Kidney (tissue), 14 donors: Measurements from ENCODE around the gene MN1. TPM values are rescaled to one million over a fixed set of nuclear protein-coding genes. Genes with fewer than 3 reads are reported as not detected.
A peak's percentile ranks its signal among the peaks of the same experiment; 100 is the strongest.

ENCODE experiments used
- DNase-seq, 5 donors: peaks; one replicate each; pipeline ENCODE4 v3.0.0-alpha.2; 2013 to 2020
- FAIRE-seq: peaks from 2 replicates; lab custom pipeline; 2012; peaks lifted over from hg19 to GRCh38; lab: Jason Lieb, UNC
- H3K27ac ChIP-seq, 2 donors: one replicate each; pipeline ENCODE4 v1.7.0; 2013; ENCODE audit warnings: low read depth in 2 of 2, low read length in 2 of 2, inconsistent platforms in 1 of 2
- H3K27me3 ChIP-seq: one replicate; pipeline ENCODE4 v1.7.1; 2013; ENCODE audit warnings: low read length, inconsistent platforms; ENCODE audit not compliant: control insufficient read depth, insufficient read depth
- H3K36me3 ChIP-seq, 3 donors: one replicate each; pipeline versions ENCODE4 v1.7.0 to v1.7.1; 2013; ENCODE audit warnings: low read length in 3 of 3, control low read depth in 1 of 3, inconsistent platforms in 1 of 3; ENCODE audit not compliant: insufficient read depth in 3 of 3, control insufficient read depth in 2 of 3
- H3K4me1 ChIP-seq, 3 donors: one replicate each; pipeline versions ENCODE4 v1.7.0 to v1.7.1; 2013; ENCODE audit warnings: low read length in 3 of 3, inconsistent platforms in 1 of 3, low read depth in 1 of 3; ENCODE audit not compliant: control insufficient read depth in 2 of 3, insufficient read depth in 2 of 3
- H3K4me3 ChIP-seq, 3 donors: one replicate each; pipeline versions ENCODE4 v1.7.0 to v1.8.1; 2013; ENCODE audit warnings: low read length in 3 of 3, control low read depth in 1 of 3, inconsistent platforms in 1 of 3
- H3K9ac ChIP-seq, 3 donors: one replicate each; pipeline versions ENCODE4 v1.7.0 to v1.7.1; 2013; ENCODE audit warnings: low read length in 3 of 3, control low read depth in 1 of 3, inconsistent platforms in 1 of 3
- H3K9me3 ChIP-seq, 3 donors: one replicate each; pipeline versions ENCODE4 v1.7.0 to v1.7.1; 2013; ENCODE audit warnings: low read length in 3 of 3, control low read depth in 1 of 3, inconsistent platforms in 1 of 3; ENCODE audit not compliant: control insufficient read depth in 2 of 3, insufficient read depth in 1 of 3
- CTCF ChIP-seq: IDR thresholded peaks from 3 replicates; pipeline ENCODE4 v1.5.1; 2012; ENCODE audit warnings: mild to moderate bottlenecking, moderate library complexity, borderline replicate concordance; ENCODE audit not compliant: insufficient read depth; ENCODE audit errors: extremely low read depth
- intact Hi-C: fragments of 100-400 bp; cut with DNase I; formaldehyde crosslinking; loops from one replicate; pipeline ENCODE4 v1.11.1; 2022
- polyA plus RNA-seq: library from polyadenylated mRNA; stranded (reverse); fragments of 350-450 nt; fragmentation: Illumina TruSeq; extraction: RNeasy Lipid Tissue Mini Kit (QIAGEN cat#74804); gene quantifications from one replicate; pipeline ENCODE4 v1.2.3, GENCODE V29; 2014; ENCODE audit warnings: low read depth, low replicate concordance; ENCODE audit not compliant: insufficient read depth
- total RNA-seq: library from RNA; stranded (reverse); fragmentation: NEBNext Ultra II Directional; extraction: Animal tissue kit (Norgen Biotek cat#: 25700); gene quantifications from one replicate; pipeline ENCODE4 v1.2.1, GENCODE V29; 2021
- donor health status: control.
- donor health status: control.
- donor health status: control.
- donor health status: control.
- donor health status: control.
- donor health status: DM: yes; HTN: yes; CAD: no.
- donor health status: Normal renal cell carcinoma (clear cell type).

Gene MN1
- total and polyA plus RNA-seq, 2 donors from 2014 or later = 0.92 to 3.2 TPM

- no peaks in the 10 kb centered on the region for H3K9me3 ChIP-seq
- peaks cover 0 to 9% (median 5%) of the 10 kb centered on the region in 3 donors for H3K4me1 ChIP-seq
- no peak for TF ChIP-seq CTCF
- H3K9ac ChIP-seq = no peak overlapping the region
- no peak for DNase-seq
- H3K27ac ChIP-seq = peak overlapping the region in 1 of 2 donors; percentile 74
- intact Hi-C loops = no loop called here
- no peaks in the 10 kb centered on the region for H3K27me3 ChIP-seq
- H3K4me3 ChIP-seq = no peak overlapping the region
- no peak for FAIRE-seq
- no peaks in the 10 kb centered on the region for H3K36me3 ChIP-seq
Observed at GRCh38 chr22:27727673-27728451, 73.7 kb downstream of the MN1 start.

GRCh38 chr22:27726686-27727449 is 74.7 kb downstream of the MN1 start:
- DNase-seq = peak; percentile 65 to 95 (median 75)
- FAIRE-seq = no peak
- Histone ChIP-seq H3K36me3 (no peaks in the 10 kb centered on the region), H3K9me3 (no peaks in the 10 kb centered on the region), H3K9ac (no peak overlapping the region), H3K27ac (peak overlapping the region; percentile 52 to 74), H3K27me3 (no peaks in the 10 kb centered on the region), H3K4me1 (peaks cover 0 to 9% (median 5%) of the 10 kb centered on the region in 3 donors), H3K4me3 (no peak overlapping the region)
- intact Hi-C loops = no loop called here
- no peak for TF ChIP-seq CTCF

- intact Hi-C loops = no loop called here
- no peak overlapping the region for H3K4me3 ChIP-seq
- H3K36me3 ChIP-seq = no peaks in the 10 kb centered on the region
- H3K9ac ChIP-seq = no peak overlapping the region
- no peak for DNase-seq
- no peaks in the 10 kb centered on the region for H3K27me3 ChIP-seq
- H3K9me3 ChIP-seq = no peaks in the 10 kb centered on the region
- H3K27ac ChIP-seq = peak overlapping the region; percentile 9 to 52
- no peak for FAIRE-seq
- H3K4me1 ChIP-seq = peaks cover 0 to 9% (median 5%) of the 10 kb centered on the region in 3 donors
- no peak for TF ChIP-seq CTCF
Observed at GRCh38 chr22:27726331-27726685, 75.2 kb downstream of the MN1 start.
